Breast epithelium (tissue), 3 donors: ENCODE results near the gene WDTC1.

Experiments
- CTCF ChIP-seq, 3 donors: fragments of 450-650 bp; IDR thresholded peaks; one replicate each; pipeline ENCODE4 v1.5.1; 2016 to 2017; ENCODE audit warnings: antibody characterized with exemption in 3 of 3, mild to moderate bottlenecking in 3 of 3, moderate library complexity in 3 of 3
- POLR2AphosphoS5 ChIP-seq, 3 donors: sonication (generic); formaldehyde crosslinking; IDR thresholded peaks; one replicate each; pipeline ENCODE4 v1.6.1; 2017; ENCODE audit warnings: antibody characterized with exemption in 3 of 3

GRCh38 chr1:27331922-27332321, 97.5 kb downstream of the WDTC1 start:
- TF ChIP-seq CTCF (IDR thresholded peaks at IDR 0.05) (no peak), POLR2AphosphoS5 (IDR thresholded peaks at IDR 0.05) (no peak)
